HG03135 (cell line): ENCODE results near the gene SLC31A2.
"Not testable (repeated sequence)": the region's sequence is repeated elsewhere in the genome, so short reads cannot be mapped to it uniquely, and the experiment has no call there.

Experiments
- ATAC-seq: cut with Tn5 transposase; IDR thresholded peaks from one replicate; pipeline ENCODE4 v1.9.1; 2021; ENCODE audit warnings: mild to moderate bottlenecking, moderate library complexity; ENCODE audit not compliant: unreplicated experiment

SLC31A2 gene

DNA sequence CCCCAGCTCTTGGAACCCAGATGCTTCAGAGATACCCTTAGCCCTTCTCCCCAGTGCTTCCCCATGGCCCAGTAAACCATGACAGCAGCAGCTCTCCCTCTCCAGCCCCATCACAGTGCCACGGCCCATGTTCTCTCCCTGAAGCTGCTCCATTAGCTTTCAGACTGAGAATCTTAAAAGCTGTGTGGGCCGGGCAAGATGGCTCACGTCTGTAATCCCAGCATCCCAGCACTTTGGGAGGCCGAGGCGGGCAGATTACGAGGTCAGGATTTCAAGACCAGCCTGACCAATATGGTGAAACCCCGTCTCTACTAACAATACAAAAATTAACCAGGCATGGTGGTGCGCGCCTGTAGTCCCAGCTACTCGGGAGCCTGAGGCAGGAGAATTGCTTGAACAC lies 1.2 kb upstream of the SLC31A2 start:
- not testable (repeated sequence) for ATAC-seq

DNA sequence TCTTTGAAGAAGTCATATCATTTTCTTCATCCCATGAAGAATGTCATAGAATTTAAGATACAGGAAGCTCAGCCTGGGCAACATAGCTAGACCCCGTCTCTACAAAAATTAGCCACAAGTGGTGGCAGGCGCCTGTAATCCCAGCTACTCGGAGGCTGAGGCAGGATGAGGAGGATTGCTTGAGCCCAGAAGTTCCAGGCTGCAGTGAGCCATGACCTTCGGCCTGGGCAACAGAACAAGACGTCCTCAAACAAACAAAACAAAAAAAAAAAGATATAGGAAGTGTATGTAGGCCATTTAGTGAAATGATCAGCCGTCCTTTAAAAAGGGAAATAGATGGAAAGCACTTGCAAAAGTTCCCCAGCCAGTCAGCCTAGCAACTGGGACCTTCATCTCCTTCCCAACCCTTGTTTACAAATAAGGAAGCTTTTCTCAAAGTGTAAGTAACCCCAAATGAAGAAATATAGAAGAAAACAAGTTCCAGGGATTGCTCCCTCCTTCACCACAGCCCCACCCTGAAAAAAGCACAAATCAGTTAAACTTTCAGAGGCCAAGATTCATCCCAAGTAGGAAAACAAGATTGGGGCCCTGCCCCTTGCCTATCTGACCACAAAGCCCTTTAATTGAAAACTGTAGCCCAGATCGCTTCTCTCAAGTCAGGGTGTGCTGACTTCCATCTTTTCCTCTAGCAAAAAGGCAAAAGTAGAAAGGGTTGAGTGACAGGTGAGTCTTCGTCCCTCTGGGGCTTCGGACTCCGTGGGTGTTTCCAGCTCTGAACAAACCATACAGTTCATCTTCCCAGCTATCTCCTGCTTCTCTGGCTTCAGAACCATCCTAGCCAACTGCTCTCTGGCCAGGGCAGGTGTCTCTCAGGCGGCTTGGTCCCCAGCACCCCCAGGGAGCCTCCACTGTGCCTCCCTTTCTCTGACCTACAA lies 1.2 kb downstream of the SLC31A2 start:
- no peak for ATAC-seq

DNA sequence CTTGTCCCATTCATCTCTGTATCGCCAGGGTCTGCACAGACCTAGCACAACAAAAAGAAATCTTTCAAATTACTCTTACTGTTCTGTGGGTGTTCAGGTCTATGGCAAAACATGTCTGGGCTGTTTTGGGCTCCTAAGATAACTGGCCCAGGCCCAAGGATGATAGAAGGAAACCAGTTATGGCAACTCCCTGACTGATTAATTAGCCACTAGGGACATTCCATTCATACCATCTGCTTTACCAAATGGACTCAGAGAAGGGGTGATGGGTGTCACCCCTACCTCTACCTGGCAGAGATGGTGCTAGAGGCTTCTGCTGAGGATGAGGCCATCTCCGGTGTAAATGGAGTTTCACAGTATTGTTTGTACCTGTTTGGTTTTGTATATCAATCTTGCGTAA lies 1.9 kb downstream of the SLC31A2 start:
- no peak for ATAC-seq

DNA sequence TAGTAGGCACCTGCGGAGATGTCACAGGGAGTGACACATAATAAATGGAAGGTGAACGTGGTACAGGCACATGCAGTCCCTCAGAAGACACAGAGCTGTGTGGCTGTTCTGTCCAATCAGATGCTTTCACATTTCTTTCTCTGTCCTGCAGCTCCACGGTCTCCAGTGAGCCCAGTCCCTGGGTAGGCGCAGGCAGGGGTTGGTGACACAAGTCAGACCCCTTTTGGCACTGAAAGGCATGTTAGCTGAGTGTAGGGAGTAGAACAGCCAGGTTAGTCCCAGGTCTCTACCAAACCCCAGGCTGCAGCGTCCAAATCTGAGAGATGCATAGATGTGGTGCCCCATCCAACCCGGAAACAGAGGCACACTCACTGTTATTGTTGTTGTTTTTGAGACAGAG lies 2.8 kb downstream of the SLC31A2 start:
- no peak for ATAC-seq

DNA sequence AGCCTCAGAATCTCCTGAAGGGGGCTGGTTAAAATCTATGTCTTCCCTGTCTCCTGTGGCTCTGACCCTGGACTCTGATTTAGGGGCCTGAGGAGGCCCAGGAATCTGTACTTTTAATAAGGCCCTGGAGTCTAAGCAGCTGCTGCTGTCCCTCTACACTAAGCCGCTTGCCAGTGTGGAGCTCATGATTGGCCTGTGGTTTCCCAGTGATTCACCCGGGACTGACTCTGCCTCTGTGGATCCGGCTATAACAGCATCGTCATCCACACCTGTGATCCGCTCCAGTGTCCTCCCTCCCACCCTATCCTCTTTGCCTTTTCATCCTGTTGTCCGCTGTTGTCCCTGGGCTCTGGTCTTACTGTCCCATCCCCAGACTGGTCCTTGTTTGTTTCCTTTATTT lies 3.7 kb downstream of the SLC31A2 start:
- ATAC-seq: no peak

DNA sequence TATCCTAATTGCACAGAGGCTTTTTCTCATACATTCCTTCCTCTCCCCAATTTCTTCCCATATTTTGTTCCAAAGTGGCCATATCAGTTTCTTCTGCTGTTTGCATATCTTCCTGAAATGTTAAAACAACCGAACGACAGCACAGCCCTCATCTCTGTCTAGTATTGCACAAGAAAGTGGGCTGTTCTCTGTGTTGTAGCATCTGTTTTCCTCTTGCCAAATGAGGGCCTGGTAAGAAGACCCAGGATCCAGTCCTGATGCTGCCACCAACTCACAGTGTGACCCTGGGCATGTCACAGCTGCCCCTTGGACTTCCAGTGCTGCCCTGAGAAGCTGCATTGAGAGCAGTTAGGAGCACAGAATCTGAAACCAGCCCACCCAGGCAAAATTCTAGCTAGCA lies 4.1 kb downstream of the SLC31A2 start:
- ATAC-seq: no peak

DNA sequence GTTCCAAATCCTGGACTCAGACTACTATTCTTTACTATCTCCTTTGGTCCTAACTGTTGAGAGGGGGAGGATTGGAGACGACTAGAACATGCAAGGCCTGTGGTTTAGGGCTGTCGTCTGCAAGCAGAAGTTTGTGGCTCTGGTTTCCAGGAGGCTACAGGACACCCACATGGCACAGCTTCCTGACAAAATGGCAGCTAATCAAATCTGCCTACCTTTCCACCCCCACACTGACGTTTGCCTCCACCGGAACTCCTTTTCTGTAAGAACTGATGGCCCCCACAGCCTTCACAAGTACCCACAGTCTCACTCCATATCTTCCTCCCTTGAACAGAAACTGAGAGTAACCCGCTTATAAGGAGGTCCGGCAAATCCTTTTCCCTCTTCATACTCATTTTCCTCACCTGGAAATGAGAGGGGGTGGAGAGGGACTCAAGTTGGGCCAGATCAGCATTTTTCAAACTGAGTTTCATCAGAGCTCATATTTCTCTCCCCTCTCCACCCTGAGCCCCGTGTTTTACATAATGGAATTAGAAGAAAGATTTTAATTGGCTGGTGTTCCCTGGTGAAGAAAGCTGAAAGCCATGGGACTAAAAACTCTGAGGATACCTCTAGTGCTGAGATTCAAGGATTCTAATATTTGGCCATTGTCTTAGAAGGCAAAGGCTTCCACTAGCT lies 5.2 kb downstream of the SLC31A2 start:
- no peak for ATAC-seq

DNA sequence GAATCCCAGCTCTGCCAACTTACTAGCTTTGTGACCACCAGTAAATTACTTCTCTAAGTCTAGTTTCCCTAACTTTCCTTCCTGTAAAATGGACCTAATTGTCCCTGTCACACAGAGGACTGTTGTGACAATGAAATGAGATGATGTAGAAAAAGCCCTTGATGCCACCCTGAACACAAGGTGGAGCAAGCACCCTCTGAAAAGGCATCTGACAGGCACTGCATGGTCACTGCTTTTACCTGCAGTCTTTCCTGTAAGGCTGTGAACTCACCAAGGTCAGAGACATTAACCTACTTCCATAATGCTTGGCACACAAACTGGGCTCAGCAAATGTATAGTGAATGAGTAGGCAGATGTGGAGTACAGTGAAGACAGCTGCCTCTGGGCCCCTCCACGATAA lies 6.1 kb downstream of the SLC31A2 start:
- ATAC-seq: no peak

DNA sequence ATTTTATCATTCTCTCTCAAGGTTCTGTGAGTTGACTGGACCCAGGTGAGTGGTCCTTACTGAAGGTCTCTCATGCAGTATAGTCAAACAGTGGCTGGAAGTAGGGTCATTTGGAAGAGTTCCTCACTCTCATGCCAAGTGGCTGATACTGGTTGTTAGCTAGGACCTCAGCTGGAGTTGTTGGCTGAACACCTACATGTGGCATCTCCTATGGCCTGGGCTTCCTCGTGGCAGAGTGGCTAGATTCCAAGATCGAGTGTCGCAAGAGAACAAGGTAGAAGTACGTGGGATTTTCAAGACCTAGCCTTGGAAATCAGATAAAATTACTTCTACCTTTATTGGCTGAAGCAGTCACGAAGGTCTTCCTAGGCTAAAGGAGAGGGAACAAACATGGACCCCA lies 7.6 kb downstream of the SLC31A2 start:
- no peak for ATAC-seq

DNA sequence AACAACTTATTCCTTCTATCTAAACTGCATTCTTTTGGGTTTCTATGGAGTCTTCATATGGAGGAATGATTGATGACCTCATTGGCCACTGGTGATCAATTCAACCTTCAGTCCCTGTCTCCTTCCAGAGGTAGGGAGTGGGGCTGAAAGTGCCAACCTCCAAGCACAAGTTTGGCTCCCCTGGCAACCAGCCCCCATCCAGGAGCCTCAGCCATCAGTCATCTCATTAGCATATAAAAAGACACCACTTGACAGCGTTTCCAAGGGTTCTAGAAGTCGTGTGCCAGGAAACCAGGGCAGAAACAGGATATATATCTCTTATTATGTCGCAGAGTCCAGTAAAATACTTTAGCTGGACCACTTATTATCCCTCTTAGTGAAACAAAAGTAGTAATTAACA lies 9.8 kb downstream of the SLC31A2 start:
- ATAC-seq: no peak

DNA sequence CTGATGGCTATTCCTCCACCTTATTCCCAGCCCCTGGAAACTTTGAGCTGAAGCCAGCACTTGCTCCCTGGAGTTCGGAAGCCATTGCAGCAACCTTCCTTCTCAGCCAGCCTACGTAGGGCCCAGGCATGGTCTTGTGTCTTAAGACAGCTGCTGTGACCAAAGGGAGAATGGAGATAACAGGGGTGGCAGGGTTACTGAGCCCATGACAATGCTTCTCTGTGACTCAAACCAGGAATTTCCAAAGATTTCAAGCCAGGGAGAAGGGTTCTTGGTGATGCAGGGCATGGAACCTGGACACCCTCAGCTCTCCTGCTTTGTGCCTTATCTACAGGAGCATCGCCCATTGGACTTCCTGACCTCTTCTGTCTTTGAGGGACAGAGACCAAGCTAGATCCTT lies 12.2 kb downstream of the SLC31A2 start:
- ATAC-seq: no peak

DNA sequence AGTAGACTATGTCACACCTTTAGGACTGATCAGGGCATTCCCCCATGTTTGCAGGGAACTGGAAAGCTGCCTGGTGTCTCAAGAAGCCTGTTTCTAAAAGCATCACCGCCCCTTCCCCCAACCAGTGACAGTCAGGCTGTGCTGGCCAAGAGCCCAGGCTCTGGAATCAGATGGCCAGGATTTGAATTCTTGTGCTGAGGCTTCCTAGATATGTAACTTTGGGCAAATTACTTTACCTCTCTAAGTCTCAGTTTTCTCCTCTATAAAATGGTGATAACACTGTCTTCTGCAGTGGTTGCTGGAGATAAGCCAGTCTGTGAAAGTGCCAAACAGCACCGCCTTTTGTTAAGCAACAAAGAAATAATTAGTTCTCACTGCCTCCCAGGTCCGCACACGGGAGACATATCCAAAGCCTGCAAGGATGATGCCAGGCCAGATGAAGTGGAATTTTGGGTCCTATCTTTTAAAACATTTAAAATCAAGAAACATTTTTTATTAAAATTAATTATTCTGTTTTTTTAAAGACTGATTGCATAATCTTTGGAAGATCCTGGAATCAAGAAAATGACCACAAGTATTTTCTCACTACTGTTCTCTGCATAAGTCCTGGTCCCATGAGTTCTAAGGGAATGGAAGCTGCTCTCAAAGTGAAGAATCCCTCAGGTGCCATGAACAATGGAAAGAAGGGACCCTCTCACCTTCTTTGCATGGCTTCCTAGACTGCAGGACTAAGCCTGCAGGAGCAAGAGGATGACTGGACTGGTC lies 13.9 kb downstream of the SLC31A2 start:
- no peak for ATAC-seq

DNA sequence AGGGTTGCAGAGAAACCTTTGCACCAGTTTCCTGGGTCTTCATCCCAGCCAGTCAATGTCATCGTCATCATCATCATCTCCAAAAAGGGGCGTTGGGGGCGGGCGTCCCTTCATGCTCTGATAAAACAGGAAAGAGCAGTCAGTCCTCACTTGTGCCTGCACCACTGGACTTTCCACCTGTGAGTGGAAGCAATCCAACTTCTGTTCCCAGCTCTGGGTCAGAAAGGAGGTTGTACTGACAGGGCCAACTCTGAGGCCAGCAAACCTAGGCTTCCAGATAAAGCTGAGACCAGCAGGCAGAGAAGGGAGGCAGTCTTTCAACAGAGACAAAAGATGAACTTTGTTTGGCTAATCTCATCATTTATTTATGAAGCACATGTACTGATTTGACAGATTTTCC lies 15.2 kb downstream of the SLC31A2 start:
- no peak for ATAC-seq

DNA sequence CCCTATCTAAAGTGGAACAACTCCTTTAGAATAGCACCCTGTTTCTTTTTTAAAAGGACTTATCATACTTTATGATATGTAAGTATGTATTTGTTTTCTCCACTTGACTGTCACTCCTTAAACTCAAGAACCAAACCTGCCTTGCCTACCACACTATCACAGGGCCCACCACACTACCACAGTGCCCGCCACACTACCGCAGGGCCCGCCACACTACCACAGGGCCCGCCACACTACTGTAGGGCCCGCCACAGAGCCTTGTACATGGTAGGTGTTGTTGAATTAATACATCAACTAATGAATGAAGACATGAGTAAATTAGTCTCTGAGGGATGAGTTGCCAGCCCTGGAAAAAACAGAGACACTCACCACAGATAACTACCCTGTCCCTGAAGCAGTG lies 18.0 kb downstream of the SLC31A2 start:
- no peak for ATAC-seq

DNA sequence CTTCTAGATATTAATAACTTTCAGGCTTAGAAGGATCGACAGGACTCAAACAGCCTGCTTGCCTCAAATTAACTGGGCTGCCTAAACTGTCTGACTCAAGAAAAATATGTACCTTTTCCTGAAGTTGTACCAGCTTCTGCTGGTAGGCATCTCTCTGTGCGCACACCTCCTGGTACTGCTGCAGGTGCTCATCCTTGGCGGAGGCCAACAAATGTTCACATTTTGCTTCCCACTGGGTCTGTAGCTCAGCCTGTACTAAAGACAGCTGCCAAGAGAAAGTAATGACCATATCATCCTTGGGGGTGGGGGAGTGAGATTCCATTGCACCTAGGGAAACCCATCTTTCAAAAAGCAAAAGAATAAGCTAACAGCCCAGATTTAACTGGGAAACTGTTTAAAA lies 22.5 kb downstream of the SLC31A2 start:
- ATAC-seq: no peak

DNA sequence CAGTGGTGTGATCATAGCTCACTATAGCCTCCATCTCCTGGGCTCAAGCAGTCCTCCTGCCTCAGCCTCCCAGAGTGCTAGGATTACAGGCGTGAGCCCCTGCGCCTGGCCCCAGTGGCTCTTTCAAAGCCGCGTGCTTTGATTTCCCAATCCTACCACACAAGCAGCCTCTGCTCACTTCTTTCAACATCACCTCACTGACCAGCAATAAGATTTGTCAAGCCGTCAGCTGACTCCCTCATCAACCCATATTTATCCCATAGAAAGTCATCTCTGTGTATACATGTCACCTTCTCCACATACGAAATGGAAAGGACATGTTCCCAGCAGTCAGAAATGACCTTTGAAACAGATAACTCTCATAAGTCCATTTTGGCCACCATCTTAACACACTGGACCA lies 26.0 kb downstream of the SLC31A2 start:
- no peak for ATAC-seq

DNA sequence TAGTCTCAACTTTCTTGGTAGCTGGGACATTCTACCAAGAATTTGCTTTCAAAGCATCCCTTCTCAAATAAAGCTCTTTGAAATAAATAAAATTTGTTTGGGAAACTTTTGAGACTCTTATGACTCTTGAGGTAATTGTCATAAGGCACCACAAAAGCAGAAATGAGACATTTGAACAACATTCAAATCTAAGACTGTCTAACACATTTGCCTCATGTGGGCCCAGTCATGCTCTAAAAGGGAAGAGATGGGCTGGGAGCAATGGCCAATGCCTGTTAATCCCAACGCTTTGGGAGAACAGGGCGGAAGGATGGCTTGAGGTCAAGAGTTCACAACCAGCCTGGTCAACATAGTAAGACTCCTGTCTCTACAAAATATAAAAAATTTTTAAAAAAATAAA lies 26.4 kb downstream of the SLC31A2 start:
- ATAC-seq: no peak

DNA sequence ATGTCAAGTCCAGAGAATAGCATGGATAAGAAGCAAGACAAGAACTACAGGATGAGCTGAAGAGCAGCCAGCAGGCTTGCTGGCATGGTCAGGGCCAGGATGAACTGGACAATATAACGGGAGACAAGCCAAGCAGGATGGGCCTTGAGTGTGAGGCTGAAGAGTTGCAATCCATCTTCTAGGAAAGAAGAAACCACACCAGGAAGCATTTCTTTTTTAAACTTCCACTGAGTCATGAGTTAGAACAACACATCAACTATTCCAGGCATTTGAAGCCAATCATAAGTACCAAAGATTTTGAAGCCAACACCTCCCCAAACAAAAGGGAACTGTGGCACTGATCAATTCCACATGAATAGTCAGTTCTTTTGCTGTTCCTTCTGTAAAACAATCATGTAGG lies 27.3 kb downstream of the SLC31A2 start:
- no peak for ATAC-seq

DNA sequence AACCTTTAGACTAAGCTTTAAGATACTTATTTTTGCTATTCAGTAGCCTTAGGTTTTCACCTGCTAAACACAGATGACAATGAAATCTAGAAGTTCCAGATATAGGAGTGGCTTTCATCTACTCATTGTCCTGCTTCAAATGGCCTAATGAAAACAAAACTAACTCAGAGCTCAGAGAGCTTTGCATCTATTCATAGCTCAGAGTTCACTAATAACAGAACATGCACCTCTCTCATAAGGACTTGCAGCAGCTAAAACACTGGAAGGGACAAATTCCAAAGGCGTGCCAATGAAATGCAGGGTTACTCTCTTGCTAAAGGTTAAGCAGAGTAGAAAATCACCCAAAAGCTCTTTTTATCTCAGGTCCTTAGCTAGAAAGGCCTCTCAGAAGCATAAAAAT lies 29.0 kb downstream of the SLC31A2 start:
- no peak for ATAC-seq

DNA sequence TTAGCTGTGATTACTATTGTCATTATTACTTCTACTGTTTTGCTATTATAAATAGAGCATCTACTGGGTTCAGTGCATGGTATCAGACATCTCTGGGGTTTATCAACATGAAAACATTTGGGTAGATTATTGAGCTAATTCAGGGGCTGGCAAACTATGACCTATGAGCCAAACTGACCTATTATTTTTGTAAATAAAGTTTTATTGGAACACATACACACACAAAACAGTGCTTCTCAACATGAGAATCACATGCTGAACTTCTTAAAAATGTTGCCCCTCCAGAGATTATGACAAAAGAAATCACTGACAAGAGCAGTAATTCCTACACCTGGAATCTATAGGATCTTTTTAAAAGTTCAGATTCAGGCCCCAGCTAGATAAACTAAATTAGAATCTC lies 30.4 kb downstream of the SLC31A2 start:
- no peak for ATAC-seq

DNA sequence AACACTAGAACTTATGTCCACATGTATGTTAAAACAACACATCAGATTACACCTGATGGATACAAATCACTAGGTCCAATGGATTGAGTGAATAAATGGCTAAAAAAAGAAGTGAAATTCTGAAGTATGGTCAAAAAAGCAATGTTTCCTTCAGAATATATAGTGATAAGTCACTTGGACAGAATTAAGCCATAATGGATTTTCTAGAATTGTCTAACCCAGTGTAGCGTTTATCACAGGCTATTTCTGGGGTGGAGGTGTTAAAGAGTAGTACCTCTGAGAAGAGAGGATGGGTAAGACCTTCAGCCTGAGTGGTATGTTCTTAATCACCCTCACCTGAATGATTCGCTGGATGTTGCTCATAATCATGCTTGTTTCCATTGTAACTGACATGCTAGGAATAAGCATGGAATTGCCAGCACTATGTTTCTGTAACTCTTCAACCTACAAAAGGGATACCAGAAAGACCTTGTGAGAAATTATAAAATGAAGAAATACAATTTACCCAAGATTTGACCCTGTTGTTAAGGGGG lies 33.2 kb downstream of the SLC31A2 start:
- no peak for ATAC-seq
